Gastrocnemius medialis (tissue), 4 donors: ENCODE data around the gene ZCCHC14. TPM values are rescaled to one million over a fixed set of nuclear protein-coding genes. Genes with fewer than 3 reads are reported as not detected.
"Not testable (repeated sequence)": the region's sequence is repeated elsewhere in the genome, so short reads cannot be mapped to it uniquely, and the experiment has no call there.

Experiments used
- ATAC-seq, 2 donors: fragments of 150-250 bp; one replicate each; pipeline ENCODE4 v1.9.1; 2016
- DNase-seq, 2 donors: peaks; one replicate each; pipeline ENCODE4 v3.0.0-alpha.2; 2019
- H3K27ac ChIP-seq, 4 donors: fragments of 200-600 bp; sonication (generic); 1 replicate in 1 of 4; 2 replicates in 3 of 4; pipeline ENCODE4 v1.5.1; 2016 to 2018; ENCODE audit warnings: mild to moderate bottlenecking in 2 of 4, moderate library complexity in 1 of 4
- H3K27me3 ChIP-seq, 3 donors: fragments of 200-600 bp; sonication (generic) in 2 of 3; 1 replicate in 1 of 3; 2 replicates in 2 of 3; pipeline versions ENCODE4 v1.5.1 to v1.6.0; 2016 to 2019; ENCODE audit warnings: mild to moderate bottlenecking in 1 of 3, moderate library complexity in 1 of 3
- H3K36me3 ChIP-seq, 2 donors: fragments of 200-600 bp; sonication (generic) in 1 of 2; one replicate each; pipeline ENCODE4 v1.5.1; 2017 to 2018
- H3K4me1 ChIP-seq, 2 donors: fragments of 200-600 bp; sonication (generic) in 1 of 2; one replicate each; pipeline ENCODE4 v1.5.1; 2016 to 2017; ENCODE audit warnings: mild to moderate bottlenecking in 2 of 2
- H3K4me3 ChIP-seq, 4 donors: fragments of 200-600 bp; sonication (generic) in 3 of 4; 1 replicate in 1 of 4; 2 replicates in 3 of 4; pipeline ENCODE4 v1.5.1; 2016 to 2019; ENCODE audit warnings: mild to moderate bottlenecking in 2 of 4
- H3K9me3 ChIP-seq, 3 donors: fragments of 200-600 bp; sonication (generic) in 2 of 3; 1 replicate in 1 of 3; 2 replicates in 2 of 3; pipeline ENCODE4 v1.5.1; 2016 to 2019
- CTCF ChIP-seq, 5 experiments: fragments of 450-650 bp in 3 of 5; fragments of 200-600 bp in 2 of 5; sonication (generic) in 2 of 5; IDR thresholded peaks in 4 of 5; conservative IDR thresholded peaks in 1 of 5; 1 replicate in 4 of 5; 2 replicates in 1 of 5; pipeline ENCODE4 v1.5.1; 2016 to 2019; ENCODE audit warnings: antibody characterized with exemption in 5 of 5, mild to moderate bottlenecking in 3 of 5, moderate library complexity in 3 of 5
- POLR2A ChIP-seq, 2 donors: fragments of 450-650 bp; IDR thresholded peaks; one replicate each; pipeline ENCODE4 v1.6.1; 2017; ENCODE audit warnings: antibody characterized with exemption in 2 of 2, mild to moderate bottlenecking in 2 of 2, moderate library complexity in 2 of 2
- in situ Hi-C, 4 donors: fragments of 200-750 bp; cut with MboI; loops; one replicate each; pipeline versions ENCODE4 v1.15.0 to v1.8.0; 2017; ENCODE audit warnings: low sequenced_read_pairs in 4 of 4
- intact Hi-C: fragments of 100-400 bp; cut with DNase I; formaldehyde crosslinking; loops from one replicate; pipeline ENCODE4 v1.15.1; 2023; ENCODE audit warnings: low total_unique reads
- total RNA-seq, 4 donors: library from RNA; depleted of rRNA; stranded (reverse); fragments of >200 nt; gene quantifications; one replicate each; pipeline versions ENCODE4 v1.1.0 to v1.2.3, GENCODE V29; 2016

ZCCHC14 gene
- total RNA-seq, 4 donors from 2014 or later, result 8.9 to 10.7 (median 9.3) TPM

- DNase-seq (no peak), ATAC-seq (no peak)
- intact Hi-C loops, result loop anchor here (2.0 to 10.0 kb wide), 2 partner anchors 22 to 716 kb away; no protein-coding TSS in a partner anchor
- no peaks in the 10 kb centered on the region for H3K36me3 ChIP-seq
- H3K27ac ChIP-seq, result peak overlapping the region; percentile 83 to 97 (median 94)
- no peaks in the 10 kb centered on the region for H3K27me3 ChIP-seq
- no peak for TF ChIP-seq POLR2A (IDR thresholded peaks at IDR 0.05)
- no peak for TF ChIP-seq CTCF (IDR thresholded peaks at IDR 0.05 in 4 of 5, conservative IDR thresholded peaks at IDR 0.05 in 1 of 5)
- H3K4me1 ChIP-seq, result peaks cover 58 to 68% of the 10 kb centered on the region in 2 donors
- in situ Hi-C loops, result loop anchor here in 2 of 4 donors (25.0 kb wide), 2 partner anchors 382 to 818 kb away; partner anchors contain the start of genes FOXC2 (in 1 of the 2), KLHDC4 (in 1 of the 2) and MTHFSD (in 1 of the 2)
- H3K4me3 ChIP-seq, result peak overlapping the region; percentile 53 to 83 (median 80)
- H3K9me3 ChIP-seq, result no peaks in the 10 kb centered on the region
Measured at GRCh38 chr16:87380403-87380802, 112.4 kb downstream of the ZCCHC14 start.

- H3K27ac ChIP-seq, result peak overlapping the region; percentile 83 to 97 (median 94)
- H3K27me3 ChIP-seq, H3K36me3 ChIP-seq, intact Hi-C loops, H3K9me3 ChIP-seq, ATAC-seq, DNase-seq: not testable (repeated sequence)
- H3K4me3 ChIP-seq, result peak overlapping the region in 1 of 4 donors; percentile 80
- H3K4me1 ChIP-seq, result peaks cover 69 to 74% of the 10 kb centered on the region in 2 donors
- in situ Hi-C loops, result loop anchor here in 2 of 4 donors (10.0 to 25.0 kb wide), 3 partner anchors 55 to 817 kb away; partner anchors contain the start of genes FOXC2 (in 1 of the 2), KLHDC4 (in 1 of the 2) and MTHFSD (in 1 of the 2)
Measured at GRCh38 chr16:87379312-87379752, 113.5 kb downstream of the ZCCHC14 start.

- H3K27ac ChIP-seq, result peak overlapping the region; percentile 93 to 97 (median 94)
- TF ChIP-seq POLR2A (IDR thresholded peaks at IDR 0.05) (no peak), CTCF (IDR thresholded peaks at IDR 0.05 in 4 of 5, conservative IDR thresholded peaks at IDR 0.05 in 1 of 5) (no peak)
- in situ Hi-C loops, result loop anchor here in 2 of 4 donors (10.0 to 25.0 kb wide), 3 partner anchors 52 to 814 kb away; partner anchors contain the start of genes FOXC2 (in 1 of the 2), KLHDC4 (in 1 of the 2) and MTHFSD (in 1 of the 2)
- no peaks in the 10 kb centered on the region for H3K36me3 ChIP-seq
- H3K9me3 ChIP-seq, result no peaks in the 10 kb centered on the region
- ATAC-seq, result no peak
- peaks cover 70 to 71% of the 10 kb centered on the region in 2 donors for H3K4me1 ChIP-seq
- DNase-seq, result no peak
- intact Hi-C loops, result no loop called here
- no peak overlapping the region for H3K4me3 ChIP-seq
- H3K27me3 ChIP-seq, result no peaks in the 10 kb centered on the region
Measured at GRCh38 chr16:87376660-87377059, 116.2 kb downstream of the ZCCHC14 start.

- DNase-seq (peak; percentile 63 to 71), ATAC-seq (peak; percentile 86 to 89)
- Histone ChIP-seq H3K4me3 (peak overlapping the region; percentile 39 to 55 (median 42)), H3K27me3 (no peaks in the 10 kb centered on the region), H3K4me1 (peaks cover 70 to 71% of the 10 kb centered on the region in 2 donors), H3K36me3 (no peaks in the 10 kb centered on the region), H3K27ac (peak overlapping the region; percentile 93 to 97 (median 94)), H3K9me3 (no peaks in the 10 kb centered on the region)
- TF ChIP-seq CTCF (IDR thresholded peaks at IDR 0.05 in 4 of 5, conservative IDR thresholded peaks at IDR 0.05 in 1 of 5) (no peak), POLR2A (IDR thresholded peaks at IDR 0.05) (peak; percentile 33 to 63)
- in situ Hi-C loops, result loop anchor here in 2 of 4 donors (10.0 to 25.0 kb wide), 3 partner anchors 51 to 813 kb away; partner anchors contain the start of genes FOXC2 (in 1 of the 2), KLHDC4 (in 1 of the 2) and MTHFSD (in 1 of the 2)
- intact Hi-C loops, result no loop called here
Measured at GRCh38 chr16:87375426-87376135, 117.2 kb downstream of the ZCCHC14 start.

GRCh38 chr16:87374313-87374712, 118.5 kb downstream of the ZCCHC14 start:
- no peaks in the 10 kb centered on the region for H3K27me3 ChIP-seq
- H3K4me3 ChIP-seq, result no peak overlapping the region
- DNase-seq (no peak), ATAC-seq (no peak)
- TF ChIP-seq POLR2A (IDR thresholded peaks at IDR 0.05), result no peak
- no peak for TF ChIP-seq CTCF (IDR thresholded peaks at IDR 0.05 in 4 of 5, conservative IDR thresholded peaks at IDR 0.05 in 1 of 5)
- H3K9me3 ChIP-seq, result no peaks in the 10 kb centered on the region
- no peaks in the 10 kb centered on the region for H3K36me3 ChIP-seq
- intact Hi-C loops, result no loop called here
- in situ Hi-C loops, result loop anchor here in 1 of 4 donors (10.0 kb wide), 1 partner anchor 50 kb away; no protein-coding TSS in a partner anchor
- H3K4me1 ChIP-seq, result peaks cover 70% of the 10 kb centered on the region in 2 donors
- H3K27ac ChIP-seq, result peak overlapping the region; percentile 93 to 97 (median 94)
